ENCODE results near the gene PXMP2. TPM values are rescaled to one million over a fixed set of nuclear protein-coding genes. Genes with fewer than 3 reads are reported as not detected.

The PXMP2 gene
- polyA plus RNA-seq, 1 donor (not counting 4 experiments of a cell fraction or from before 2014, with no cell fraction given), result 18.0 TPM

DNA sequence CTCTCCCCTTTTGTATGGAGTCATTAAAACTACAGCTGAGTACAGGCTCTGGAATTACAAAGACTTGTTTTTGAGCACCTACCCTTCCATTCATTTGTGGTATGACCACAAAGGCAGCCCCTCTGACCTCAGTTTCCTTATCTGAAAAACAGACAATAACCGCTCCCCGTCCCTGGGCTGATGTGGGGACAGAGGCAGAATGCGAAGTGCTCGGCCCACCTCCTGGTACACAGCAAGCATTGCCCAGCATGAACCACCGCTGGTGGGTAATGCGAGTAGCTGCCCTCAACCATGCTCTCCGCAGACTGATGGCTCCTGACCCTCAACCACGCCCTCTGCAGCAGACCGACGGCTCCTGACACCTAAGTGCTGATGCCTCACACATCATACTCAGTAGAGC lies 46.5 kb upstream of the PXMP2 start:
- Histone ChIP-seq H3K79me2 (ENCODE audit: control insufficient read depth, insufficient read depth, low read length) (no peaks in the 10 kb centered on the region), H4K20me1 (ENCODE audit: control insufficient read depth, extremely low read depth, insufficient read depth, low read length) (peaks cover 4% of the 10 kb centered on the region), H3K4me2 (ENCODE audit: control insufficient read depth, extremely low read depth, insufficient read depth, low read depth, low read length) (no peak overlapping the region), H3K9ac (ENCODE audit: control insufficient read depth, extremely low read depth, insufficient read depth, low read length) (no peak overlapping the region), H2AFZ (ENCODE audit: control insufficient read depth, low read length) (no peak overlapping the region), H3K4me3 (ENCODE audit: control insufficient read depth in 2 of 3, extremely low read depth in 1 of 3, insufficient read depth in 2 of 3, low read depth in 1 of 3, low read length in 3 of 3) (no peak overlapping the region), H3K4me1 (ENCODE audit: control insufficient read depth, extremely low read depth, insufficient read depth, low read length) (no peaks in the 10 kb centered on the region), H3K27me3 (ENCODE audit: control insufficient read depth, extremely low read depth, insufficient read depth, low read length) (no peaks in the 10 kb centered on the region), H3K9me3 (ENCODE audit: control insufficient read depth, low read depth, low read length) (no peaks in the 10 kb centered on the region), H3K36me3 (ENCODE audit: control insufficient read depth in 2 of 2, extremely low read depth in 1 of 2, insufficient read depth in 2 of 2, low read length in 2 of 2) (peaks cover 17% of the 10 kb centered on the region in 2 experiments), H3K27ac (ENCODE audit: control insufficient read depth, insufficient read depth, low read length) (no peak overlapping the region), H3K9me1 (ENCODE audit: control insufficient read depth, extremely low read depth, insufficient read depth, low read length) (no peaks in the 10 kb centered on the region)
- no peak for TF ChIP-seq EZH2 (IDR thresholded peaks at IDR 0.05; ENCODE audit: low read length)
- TF ChIP-seq, protein P1, sequence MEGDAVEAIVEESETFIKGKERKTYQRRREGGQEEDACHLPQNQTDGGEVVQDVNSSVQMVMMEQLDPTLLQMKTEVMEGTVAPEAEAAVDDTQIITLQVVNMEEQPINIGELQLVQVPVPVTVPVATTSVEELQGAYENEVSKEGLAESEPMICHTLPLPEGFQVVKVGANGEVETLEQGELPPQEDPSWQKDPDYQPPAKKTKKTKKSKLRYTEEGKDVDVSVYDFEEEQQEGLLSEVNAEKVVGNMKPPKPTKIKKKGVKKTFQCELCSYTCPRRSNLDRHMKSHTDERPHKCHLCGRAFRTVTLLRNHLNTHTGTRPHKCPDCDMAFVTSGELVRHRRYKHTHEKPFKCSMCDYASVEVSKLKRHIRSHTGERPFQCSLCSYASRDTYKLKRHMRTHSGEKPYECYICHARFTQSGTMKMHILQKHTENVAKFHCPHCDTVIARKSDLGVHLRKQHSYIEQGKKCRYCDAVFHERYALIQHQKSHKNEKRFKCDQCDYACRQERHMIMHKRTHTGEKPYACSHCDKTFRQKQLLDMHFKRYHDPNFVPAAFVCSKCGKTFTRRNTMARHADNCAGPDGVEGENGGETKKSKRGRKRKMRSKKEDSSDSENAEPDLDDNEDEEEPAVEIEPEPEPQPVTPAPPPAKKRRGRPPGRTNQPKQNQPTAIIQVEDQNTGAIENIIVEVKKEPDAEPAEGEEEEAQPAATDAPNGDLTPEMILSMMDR (optimal IDR thresholded peaks at IDR 0.05 in 1 of 3, IDR thresholded peaks at IDR 0.05 in 1 of 3, conservative IDR thresholded peaks at IDR 0.05 in 1 of 3; ENCODE audit: extremely low read depth in 1 of 3, insufficient read depth in 2 of 3, low read length in 3 of 3), result no peak
- DNase-seq (ENCODE audit: low read depth, low spot score), result no peak
- dilution Hi-C loops (cut with MboI; ENCODE audit: extremely low pct_ligation_motif_present, low sequenced_read_pairs), result no loop called here
- FAIRE-seq, result no peak

DNA sequence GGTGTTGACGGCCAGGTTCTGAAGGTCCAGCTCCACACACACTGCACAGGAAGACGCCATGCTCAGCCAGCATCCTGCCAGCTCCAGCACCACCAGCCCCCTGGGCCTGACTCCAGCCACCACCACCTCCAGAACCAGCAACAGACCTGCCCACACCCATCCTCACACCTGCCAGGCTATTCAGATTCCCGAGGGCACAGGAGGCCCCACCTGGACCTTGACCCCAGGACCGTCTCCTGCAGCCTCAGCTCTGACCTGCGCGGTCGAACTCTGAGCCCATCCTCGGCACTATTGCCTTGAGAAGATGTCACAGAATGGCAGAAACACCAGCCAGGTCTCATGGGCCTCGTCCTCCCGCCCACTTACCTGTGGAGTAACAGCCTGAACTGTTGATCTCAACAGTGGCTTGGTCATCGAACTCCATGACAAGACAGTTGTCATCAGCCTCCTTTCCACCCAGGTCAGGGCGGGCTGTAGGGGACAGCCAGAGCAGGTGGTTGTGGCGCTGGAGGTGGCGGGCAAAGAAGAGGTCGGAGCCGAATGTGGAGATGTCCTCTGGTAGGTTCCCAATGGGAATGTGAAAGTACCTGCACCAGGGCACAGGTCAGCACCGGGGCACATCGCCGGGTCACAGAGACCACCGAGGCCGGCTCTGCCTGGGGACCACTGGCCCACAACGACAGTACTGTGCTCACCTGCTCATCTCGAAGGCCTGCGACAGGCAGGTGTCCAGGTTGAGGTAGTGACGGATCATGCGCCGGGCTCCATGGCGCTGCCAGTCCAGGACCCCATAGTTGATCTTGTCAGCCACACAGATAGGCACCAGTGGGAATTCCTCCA lies 45.4 kb upstream of the PXMP2 start:
- Histone ChIP-seq H3K4me3 (ENCODE audit: control insufficient read depth in 2 of 3, extremely low read depth in 1 of 3, insufficient read depth in 2 of 3, low read depth in 1 of 3, low read length in 3 of 3) (no peak overlapping the region), H3K27me3 (ENCODE audit: control insufficient read depth, extremely low read depth, insufficient read depth, low read length) (no peaks in the 10 kb centered on the region), H3K9ac (ENCODE audit: control insufficient read depth, extremely low read depth, insufficient read depth, low read length) (no peak overlapping the region), H3K4me2 (ENCODE audit: control insufficient read depth, extremely low read depth, insufficient read depth, low read depth, low read length) (no peak overlapping the region), H3K9me1 (ENCODE audit: control insufficient read depth, extremely low read depth, insufficient read depth, low read length) (no peaks in the 10 kb centered on the region), H3K36me3 (ENCODE audit: control insufficient read depth in 2 of 2, extremely low read depth in 1 of 2, insufficient read depth in 2 of 2, low read length in 2 of 2) (peaks cover 17 to 20% of the 10 kb centered on the region in 2 experiments), H4K20me1 (ENCODE audit: control insufficient read depth, extremely low read depth, insufficient read depth, low read length) (peaks cover 4% of the 10 kb centered on the region), H3K27ac (ENCODE audit: control insufficient read depth, insufficient read depth, low read length) (no peak overlapping the region), H3K4me1 (ENCODE audit: control insufficient read depth, extremely low read depth, insufficient read depth, low read length) (no peaks in the 10 kb centered on the region), H3K79me2 (ENCODE audit: control insufficient read depth, insufficient read depth, low read length) (no peaks in the 10 kb centered on the region), H2AFZ (ENCODE audit: control insufficient read depth, low read length) (no peak overlapping the region), H3K9me3 (ENCODE audit: control insufficient read depth, low read depth, low read length) (no peaks in the 10 kb centered on the region)
- dilution Hi-C loops (cut with MboI; ENCODE audit: extremely low pct_ligation_motif_present, low sequenced_read_pairs), result no loop called here
- DNase-seq (ENCODE audit: low read depth, low spot score) (no peak), FAIRE-seq (no peak)
- no peak for TF ChIP-seq EZH2 (IDR thresholded peaks at IDR 0.05; ENCODE audit: low read length)
- TF ChIP-seq, protein P1 (optimal IDR thresholded peaks at IDR 0.05 in 1 of 3, IDR thresholded peaks at IDR 0.05 in 1 of 3, conservative IDR thresholded peaks at IDR 0.05 in 1 of 3; ENCODE audit: extremely low read depth in 1 of 3, insufficient read depth in 2 of 3, low read length in 3 of 3), result no peak
